ENCODE results near the gene PDCD2L. TPM values are rescaled to one million over a fixed set of nuclear protein-coding genes. Genes with fewer than 3 reads are reported as not detected.

Gene PDCD2L
- total RNA-seq, 1 donor from 2014 or later = 30.0 TPM

GRCh38 chr19:34426096-34426661 is 22.0 kb downstream of the PDCD2L start:
- Histone ChIP-seq H3K4me3 (no peak overlapping the region), H3K4me1 (peaks cover 4 to 18% of the 10 kb centered on the region in 2 donors), H3K9me3 (no peaks in the 10 kb centered on the region), H3K27me3 (no peaks in the 10 kb centered on the region), H3K27ac (no peak overlapping the region), H3K36me3 (peaks cover 1 to 7% of the 10 kb centered on the region in 2 donors)
- TF ChIP-seq, protein P1, sequence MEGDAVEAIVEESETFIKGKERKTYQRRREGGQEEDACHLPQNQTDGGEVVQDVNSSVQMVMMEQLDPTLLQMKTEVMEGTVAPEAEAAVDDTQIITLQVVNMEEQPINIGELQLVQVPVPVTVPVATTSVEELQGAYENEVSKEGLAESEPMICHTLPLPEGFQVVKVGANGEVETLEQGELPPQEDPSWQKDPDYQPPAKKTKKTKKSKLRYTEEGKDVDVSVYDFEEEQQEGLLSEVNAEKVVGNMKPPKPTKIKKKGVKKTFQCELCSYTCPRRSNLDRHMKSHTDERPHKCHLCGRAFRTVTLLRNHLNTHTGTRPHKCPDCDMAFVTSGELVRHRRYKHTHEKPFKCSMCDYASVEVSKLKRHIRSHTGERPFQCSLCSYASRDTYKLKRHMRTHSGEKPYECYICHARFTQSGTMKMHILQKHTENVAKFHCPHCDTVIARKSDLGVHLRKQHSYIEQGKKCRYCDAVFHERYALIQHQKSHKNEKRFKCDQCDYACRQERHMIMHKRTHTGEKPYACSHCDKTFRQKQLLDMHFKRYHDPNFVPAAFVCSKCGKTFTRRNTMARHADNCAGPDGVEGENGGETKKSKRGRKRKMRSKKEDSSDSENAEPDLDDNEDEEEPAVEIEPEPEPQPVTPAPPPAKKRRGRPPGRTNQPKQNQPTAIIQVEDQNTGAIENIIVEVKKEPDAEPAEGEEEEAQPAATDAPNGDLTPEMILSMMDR (IDR thresholded peaks at IDR 0.05) = no peak
- no peak for DNase-seq (ENCODE audit: low spot score in 2 of 2)
- intact Hi-C loops (cut with DNase I) = loop anchor here (5.0 kb wide), 1 partner anchor 76 kb away; no protein-coding TSS in a partner anchor

- TF ChIP-seq, protein P1 (IDR thresholded peaks at IDR 0.05) = no peak
- peak in 1 of 2 donors; percentile 71 for DNase-seq (ENCODE audit: low spot score in 2 of 2)
- Histone ChIP-seq H3K27me3 (no peaks in the 10 kb centered on the region), H3K4me1 (peaks cover 8 to 40% of the 10 kb centered on the region in 2 donors), H3K9me3 (no peaks in the 10 kb centered on the region), H3K36me3 (no peaks in the 10 kb centered on the region), H3K27ac (peak overlapping the region; percentile 93 to 99), H3K4me3 (peak overlapping the region; percentile 75 to 88)
- intact Hi-C loops (cut with DNase I) = loop anchor here (1.0 to 5.0 kb wide), 4 partner anchors 24 to 74 kb away; partner anchors contain the start of genes PDCD2L and WTIP
Measured at GRCh38 chr19:34428549-34429285, 24.5 kb downstream of the PDCD2L start.

- Histone ChIP-seq H3K36me3 (peaks cover 0 to 3% of the 10 kb centered on the region in 2 donors), H3K27me3 (no peaks in the 10 kb centered on the region), H3K27ac (peak overlapping the region; percentile 93 to 99), H3K4me3 (peak overlapping the region; percentile 75 to 88), H3K4me1 (peaks cover 8 to 49% of the 10 kb centered on the region in 2 donors), H3K9me3 (no peaks in the 10 kb centered on the region)
- TF ChIP-seq, protein P1 (IDR thresholded peaks at IDR 0.05) = no peak
- no peak for DNase-seq (ENCODE audit: low spot score in 2 of 2)
- intact Hi-C loops (cut with DNase I) = loop anchor here (2.0 to 5.0 kb wide), 3 partner anchors 25 to 73 kb away; partner anchors contain the start of gene PDCD2L
Measured at GRCh38 chr19:34429553-34429952, 25.4 kb downstream of the PDCD2L start.

- Histone ChIP-seq H3K9me3 (no peaks in the 10 kb centered on the region), H3K4me3 (peak overlapping the region; percentile 13 to 88), H3K36me3 (peaks cover 6 to 14% of the 10 kb centered on the region in 2 donors), H3K27me3 (no peaks in the 10 kb centered on the region), H3K27ac (peak overlapping the region; percentile 93 to 99), H3K4me1 (peaks cover 8 to 61% of the 10 kb centered on the region in 2 donors)
- TF ChIP-seq, protein P1 (IDR thresholded peaks at IDR 0.05) = peak; percentile 34 to 51 (median 43)
- intact Hi-C loops (cut with DNase I) = no loop called here
- DNase-seq (ENCODE audit: low spot score in 2 of 2) = no peak
Measured at GRCh38 chr19:34430738-34431625, 26.8 kb downstream of the PDCD2L start.

GRCh38 chr19:34431681-34432402 is 27.6 kb downstream of the PDCD2L start:
- intact Hi-C loops (cut with DNase I) = no loop called here
- peaks cover 8 to 69% of the 10 kb centered on the region in 2 donors for H3K4me1 ChIP-seq
- TF ChIP-seq, protein P1 (IDR thresholded peaks at IDR 0.05) = no peak

More at GRCh38 chr19:34431681-34432402, 27.6 kb downstream of the PDCD2L start:
- Histone ChIP-seq H3K27me3 (no peaks in the 10 kb centered on the region), H3K9me3 (no peaks in the 10 kb centered on the region), H3K36me3 (peaks cover 6 to 23% of the 10 kb centered on the region in 2 donors), H3K4me3 (peak overlapping the region in 1 of 2 donors; percentile 88), H3K27ac (peak overlapping the region; percentile 93 to 99)
- no peak for DNase-seq (ENCODE audit: low spot score in 2 of 2)

All from ascending aorta (tissue), 2 donors.